ENCODE measurements around the gene ST14.

DNA sequence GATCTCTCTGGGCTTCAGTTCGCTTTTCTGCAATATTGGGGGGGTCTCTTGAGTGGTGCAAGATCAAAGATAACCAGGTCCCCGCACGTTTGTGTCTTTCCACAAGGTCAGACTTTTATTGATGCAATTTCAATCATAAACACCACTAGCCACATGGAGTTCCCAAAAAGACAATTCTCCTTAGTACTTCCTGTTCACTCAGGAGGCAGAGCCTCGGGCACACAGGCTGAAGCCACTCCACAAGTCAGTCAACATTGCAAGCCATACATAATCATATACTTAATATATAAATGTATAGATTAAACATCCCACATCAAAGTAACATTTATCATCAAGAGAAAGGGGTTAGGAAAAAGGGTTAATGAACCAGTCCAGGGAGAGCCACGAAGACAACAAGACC lies 12.0 kb downstream of the ST14 start:
- TF ChIP-seq, protein P1, sequence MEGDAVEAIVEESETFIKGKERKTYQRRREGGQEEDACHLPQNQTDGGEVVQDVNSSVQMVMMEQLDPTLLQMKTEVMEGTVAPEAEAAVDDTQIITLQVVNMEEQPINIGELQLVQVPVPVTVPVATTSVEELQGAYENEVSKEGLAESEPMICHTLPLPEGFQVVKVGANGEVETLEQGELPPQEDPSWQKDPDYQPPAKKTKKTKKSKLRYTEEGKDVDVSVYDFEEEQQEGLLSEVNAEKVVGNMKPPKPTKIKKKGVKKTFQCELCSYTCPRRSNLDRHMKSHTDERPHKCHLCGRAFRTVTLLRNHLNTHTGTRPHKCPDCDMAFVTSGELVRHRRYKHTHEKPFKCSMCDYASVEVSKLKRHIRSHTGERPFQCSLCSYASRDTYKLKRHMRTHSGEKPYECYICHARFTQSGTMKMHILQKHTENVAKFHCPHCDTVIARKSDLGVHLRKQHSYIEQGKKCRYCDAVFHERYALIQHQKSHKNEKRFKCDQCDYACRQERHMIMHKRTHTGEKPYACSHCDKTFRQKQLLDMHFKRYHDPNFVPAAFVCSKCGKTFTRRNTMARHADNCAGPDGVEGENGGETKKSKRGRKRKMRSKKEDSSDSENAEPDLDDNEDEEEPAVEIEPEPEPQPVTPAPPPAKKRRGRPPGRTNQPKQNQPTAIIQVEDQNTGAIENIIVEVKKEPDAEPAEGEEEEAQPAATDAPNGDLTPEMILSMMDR (IDR thresholded peaks at IDR 0.05) = no peak
- TF ChIP-seq TP53 (CRISPR knock-in tag; IDR thresholded peaks at IDR 0.05) (no peak), TCF7 (CRISPR knock-in tag; IDR thresholded peaks at IDR 0.05; ENCODE audit: low read depth) (no peak), JUN (CRISPR knock-in tag; IDR thresholded peaks at IDR 0.05) (no peak), NFYB (CRISPR knock-in tag; conservative IDR thresholded peaks at IDR 0.05; ENCODE audit: low read depth) (no peak), ZNF232 (CRISPR knock-in tag; IDR thresholded peaks at IDR 0.05) (no peak)
- TF ChIP-seq, protein P2, sequence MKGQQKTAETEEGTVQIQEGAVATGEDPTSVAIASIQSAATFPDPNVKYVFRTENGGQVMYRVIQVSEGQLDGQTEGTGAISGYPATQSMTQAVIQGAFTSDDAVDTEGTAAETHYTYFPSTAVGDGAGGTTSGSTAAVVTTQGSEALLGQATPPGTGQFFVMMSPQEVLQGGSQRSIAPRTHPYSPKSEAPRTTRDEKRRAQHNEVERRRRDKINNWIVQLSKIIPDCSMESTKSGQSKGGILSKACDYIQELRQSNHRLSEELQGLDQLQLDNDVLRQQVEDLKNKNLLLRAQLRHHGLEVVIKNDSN (CRISPR knock-in tag; IDR thresholded peaks at IDR 0.05) = no peak
- TF ChIP-seq, protein P3, sequence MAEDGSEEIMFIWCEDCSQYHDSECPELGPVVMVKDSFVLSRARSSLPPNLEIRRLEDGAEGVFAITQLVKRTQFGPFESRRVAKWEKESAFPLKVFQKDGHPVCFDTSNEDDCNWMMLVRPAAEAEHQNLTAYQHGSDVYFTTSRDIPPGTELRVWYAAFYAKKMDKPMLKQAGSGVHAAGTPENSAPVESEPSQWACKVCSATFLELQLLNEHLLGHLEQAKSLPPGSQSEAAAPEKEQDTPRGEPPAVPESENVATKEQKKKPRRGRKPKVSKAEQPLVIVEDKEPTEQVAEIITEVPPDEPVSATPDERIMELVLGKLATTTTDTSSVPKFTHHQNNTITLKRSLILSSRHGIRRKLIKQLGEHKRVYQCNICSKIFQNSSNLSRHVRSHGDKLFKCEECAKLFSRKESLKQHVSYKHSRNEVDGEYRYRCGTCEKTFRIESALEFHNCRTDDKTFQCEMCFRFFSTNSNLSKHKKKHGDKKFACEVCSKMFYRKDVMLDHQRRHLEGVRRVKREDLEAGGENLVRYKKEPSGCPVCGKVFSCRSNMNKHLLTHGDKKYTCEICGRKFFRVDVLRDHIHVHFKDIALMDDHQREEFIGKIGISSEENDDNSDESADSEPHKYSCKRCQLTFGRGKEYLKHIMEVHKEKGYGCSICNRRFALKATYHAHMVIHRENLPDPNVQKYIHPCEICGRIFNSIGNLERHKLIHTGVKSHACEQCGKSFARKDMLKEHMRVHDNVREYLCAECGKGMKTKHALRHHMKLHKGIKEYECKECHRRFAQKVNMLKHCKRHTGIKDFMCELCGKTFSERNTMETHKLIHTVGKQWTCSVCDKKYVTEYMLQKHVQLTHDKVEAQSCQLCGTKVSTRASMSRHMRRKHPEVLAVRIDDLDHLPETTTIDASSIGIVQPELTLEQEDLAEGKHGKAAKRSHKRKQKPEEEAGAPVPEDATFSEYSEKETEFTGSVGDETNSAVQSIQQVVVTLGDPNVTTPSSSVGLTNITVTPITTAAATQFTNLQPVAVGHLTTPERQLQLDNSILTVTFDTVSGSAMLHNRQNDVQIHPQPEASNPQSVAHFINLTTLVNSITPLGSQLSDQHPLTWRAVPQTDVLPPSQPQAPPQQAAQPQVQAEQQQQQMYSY (CRISPR knock-in tag; IDR thresholded peaks at IDR 0.05) = no peak
- TF ChIP-seq, protein P4, sequence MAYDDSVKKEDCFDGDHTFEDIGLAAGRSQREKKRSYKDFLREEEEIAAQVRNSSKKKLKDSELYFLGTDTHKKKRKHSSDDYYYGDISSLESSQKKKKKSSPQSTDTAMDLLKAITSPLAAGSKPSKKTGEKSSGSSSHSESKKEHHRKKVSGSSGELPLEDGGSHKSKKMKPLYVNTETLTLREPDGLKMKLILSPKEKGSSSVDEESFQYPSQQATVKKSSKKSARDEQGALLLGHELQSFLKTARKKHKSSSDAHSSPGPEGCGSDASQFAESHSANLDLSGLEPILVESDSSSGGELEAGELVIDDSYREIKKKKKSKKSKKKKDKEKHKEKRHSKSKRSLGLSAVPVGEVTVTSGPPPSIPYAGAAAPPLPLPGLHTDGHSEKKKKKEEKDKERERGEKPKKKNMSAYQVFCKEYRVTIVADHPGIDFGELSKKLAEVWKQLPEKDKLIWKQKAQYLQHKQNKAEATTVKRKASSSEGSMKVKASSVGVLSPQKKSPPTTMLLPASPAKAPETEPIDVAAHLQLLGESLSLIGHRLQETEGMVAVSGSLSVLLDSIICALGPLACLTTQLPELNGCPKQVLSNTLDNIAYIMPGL (CRISPR knock-in tag; IDR thresholded peaks at IDR 0.05) = no peak
